Chondrocyte (in vitro differentiated cells): ENCODE data around the gene GRM3. TPM values are rescaled to one million over a fixed set of nuclear protein-coding genes. Genes with fewer than 3 reads are reported as not detected.

Experiments used
- DNase-seq: peaks from one replicate; pipeline ENCODE4 v3.0.0; 2021; ENCODE audit warnings: mixed read lengths, low spot score
- H3K27ac Mint-ChIP-seq: one replicate; pipeline ENCODE4 v1.8.0; 2021; ENCODE audit warnings: mild to moderate bottlenecking, moderate library complexity, mixed read lengths; ENCODE audit not compliant: unreplicated experiment
- H3K27me3 Mint-ChIP-seq: 2 replicates; pipeline ENCODE4 v1.8.0; 2021; ENCODE audit warnings: low read depth, mixed read lengths
- H3K36me3 Mint-ChIP-seq: 2 replicates; pipeline ENCODE4 v1.8.0; 2021; ENCODE audit warnings: low read depth, mixed read lengths
- H3K4me1 Mint-ChIP-seq: 2 replicates; pipeline ENCODE4 v1.8.0; 2021; ENCODE audit warnings: low read depth, mild to moderate bottlenecking, mixed read lengths
- H3K4me3 Mint-ChIP-seq: one replicate; pipeline ENCODE4 v1.8.0; 2021; ENCODE audit warnings: mild to moderate bottlenecking, moderate library complexity, mixed read lengths; ENCODE audit not compliant: unreplicated experiment
- H3K9me3 Mint-ChIP-seq: 2 replicates; pipeline ENCODE4 v1.8.0; 2021; ENCODE audit warnings: low read depth, mixed read lengths
- total RNA-seq: library from RNA; stranded (reverse); gene quantifications from 3 replicates; pipeline ENCODE4 v1.2.1, GENCODE V29; 2021
- TF ChIP-seq, protein P1 (sequence below): fragments of 200-600 bp; sonication (generic); IDR thresholded peaks from 2 replicates; pipeline ENCODE4 v1.5.0; 2021; ENCODE audit warnings: antibody characterized with exemption, mild to moderate bottlenecking, moderate library complexity

GRM3 gene
- total RNA-seq, 1 donor from 2014 or later = not detected

DNA sequence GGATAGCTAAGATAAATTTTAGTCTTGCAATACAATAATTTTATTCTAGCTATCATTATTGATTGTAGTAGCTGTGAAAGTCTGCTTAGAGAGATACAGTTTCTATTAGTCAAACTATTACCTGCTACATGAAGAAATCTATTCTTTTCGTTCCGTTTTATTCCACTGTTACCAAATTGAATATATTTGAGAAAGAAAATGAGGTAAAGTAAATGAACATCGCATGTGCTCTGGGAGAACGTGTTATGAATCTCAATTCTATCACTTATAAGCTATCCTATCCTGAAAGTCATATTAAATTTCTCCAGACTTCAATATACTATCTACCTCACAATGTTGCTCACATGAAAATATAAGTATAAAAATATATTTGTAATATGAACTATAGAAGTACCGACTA is 21.3 kb downstream of the GRM3 start:
- Mint-ChIP-seq H3K36me3 (no peaks in the 10 kb centered on the region), H3K4me1 (no peaks in the 10 kb centered on the region), H3K27ac (no peak overlapping the region), H3K9me3 (no peaks in the 10 kb centered on the region), H3K4me3 (no peak overlapping the region), H3K27me3 (peaks cover 12% of the 10 kb centered on the region)
- no peak for DNase-seq
- TF ChIP-seq, protein P1, sequence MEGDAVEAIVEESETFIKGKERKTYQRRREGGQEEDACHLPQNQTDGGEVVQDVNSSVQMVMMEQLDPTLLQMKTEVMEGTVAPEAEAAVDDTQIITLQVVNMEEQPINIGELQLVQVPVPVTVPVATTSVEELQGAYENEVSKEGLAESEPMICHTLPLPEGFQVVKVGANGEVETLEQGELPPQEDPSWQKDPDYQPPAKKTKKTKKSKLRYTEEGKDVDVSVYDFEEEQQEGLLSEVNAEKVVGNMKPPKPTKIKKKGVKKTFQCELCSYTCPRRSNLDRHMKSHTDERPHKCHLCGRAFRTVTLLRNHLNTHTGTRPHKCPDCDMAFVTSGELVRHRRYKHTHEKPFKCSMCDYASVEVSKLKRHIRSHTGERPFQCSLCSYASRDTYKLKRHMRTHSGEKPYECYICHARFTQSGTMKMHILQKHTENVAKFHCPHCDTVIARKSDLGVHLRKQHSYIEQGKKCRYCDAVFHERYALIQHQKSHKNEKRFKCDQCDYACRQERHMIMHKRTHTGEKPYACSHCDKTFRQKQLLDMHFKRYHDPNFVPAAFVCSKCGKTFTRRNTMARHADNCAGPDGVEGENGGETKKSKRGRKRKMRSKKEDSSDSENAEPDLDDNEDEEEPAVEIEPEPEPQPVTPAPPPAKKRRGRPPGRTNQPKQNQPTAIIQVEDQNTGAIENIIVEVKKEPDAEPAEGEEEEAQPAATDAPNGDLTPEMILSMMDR = no peak

DNA sequence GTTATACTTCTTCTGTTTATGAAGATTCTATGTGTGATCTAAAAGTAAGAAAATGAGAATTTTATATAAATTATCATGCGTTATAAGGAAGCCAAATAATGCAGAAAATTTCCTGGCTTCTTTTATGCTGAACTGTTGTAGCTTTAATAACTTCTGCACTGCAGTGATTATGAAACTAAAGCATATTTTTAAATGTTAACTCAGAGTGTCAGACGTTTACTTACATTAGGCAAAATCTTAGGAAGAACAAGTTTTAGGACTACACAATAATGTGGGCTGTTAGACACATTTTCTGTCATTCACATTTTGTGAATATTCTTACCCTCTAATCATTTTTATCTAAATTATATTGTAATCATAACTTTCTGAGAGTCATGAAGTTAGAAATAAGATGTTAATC is 22.0 kb downstream of the GRM3 start:
- Mint-ChIP-seq H3K27ac (no peak overlapping the region), H3K27me3 (peaks cover 12% of the 10 kb centered on the region), H3K4me3 (no peak overlapping the region), H3K9me3 (no peaks in the 10 kb centered on the region), H3K36me3 (no peaks in the 10 kb centered on the region), H3K4me1 (no peaks in the 10 kb centered on the region)
- no peak for DNase-seq
- TF ChIP-seq, protein P1 = no peak

DNA sequence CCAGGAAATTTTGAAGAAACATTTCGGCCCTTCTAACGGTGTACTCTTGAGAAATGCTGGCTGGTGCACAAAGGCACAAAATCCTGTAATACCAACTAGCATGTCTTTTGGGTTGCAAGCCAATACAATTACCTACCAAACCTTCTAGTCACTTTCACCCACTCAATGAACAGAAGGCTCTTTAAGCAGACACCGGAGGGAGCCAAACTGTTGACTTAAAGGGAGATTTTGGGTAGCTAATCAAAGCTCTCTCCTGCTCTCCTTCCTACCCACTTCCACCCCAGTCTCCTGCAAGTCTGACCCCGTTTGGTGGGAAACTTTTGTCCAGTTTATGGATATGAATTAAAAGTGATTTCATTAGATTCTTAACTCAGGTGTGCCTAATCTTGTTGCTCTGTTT is 24.0 kb downstream of the GRM3 start:
- Mint-ChIP-seq H3K4me1 (no peaks in the 10 kb centered on the region), H3K9me3 (no peaks in the 10 kb centered on the region), H3K27me3 (peaks cover 11% of the 10 kb centered on the region), H3K27ac (no peak overlapping the region), H3K4me3 (no peak overlapping the region), H3K36me3 (no peaks in the 10 kb centered on the region)
- TF ChIP-seq, protein P1 = peak; percentile 27
- no peak for DNase-seq

DNA sequence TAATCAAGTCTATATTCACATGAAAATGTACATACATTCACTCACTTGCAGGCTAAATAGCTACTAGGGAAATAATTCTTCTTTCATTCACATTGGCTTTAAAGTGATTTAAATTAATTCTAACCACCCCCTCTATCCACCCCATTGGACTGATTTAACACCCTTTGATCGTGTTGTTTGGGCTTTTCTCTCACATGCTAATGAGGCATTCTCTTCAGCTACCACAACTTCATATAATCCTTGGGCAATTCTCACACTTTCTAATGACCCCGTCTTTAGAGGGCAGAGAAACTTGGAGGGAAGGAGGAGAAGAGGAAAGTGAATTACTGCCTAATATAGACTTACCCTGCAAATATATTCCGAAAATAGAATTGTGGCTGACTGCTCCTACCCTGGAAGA is 24.6 kb downstream of the GRM3 start:
- H3K4me1 Mint-ChIP-seq = no peaks in the 10 kb centered on the region
- peaks cover 15% of the 10 kb centered on the region for H3K27me3 Mint-ChIP-seq
- H3K36me3 Mint-ChIP-seq = no peaks in the 10 kb centered on the region
- no peaks in the 10 kb centered on the region for H3K9me3 Mint-ChIP-seq
- TF ChIP-seq, protein P1 = no peak
- no peak overlapping the region for H3K4me3 Mint-ChIP-seq
- no peak overlapping the region for H3K27ac Mint-ChIP-seq
- DNase-seq = no peak

DNA sequence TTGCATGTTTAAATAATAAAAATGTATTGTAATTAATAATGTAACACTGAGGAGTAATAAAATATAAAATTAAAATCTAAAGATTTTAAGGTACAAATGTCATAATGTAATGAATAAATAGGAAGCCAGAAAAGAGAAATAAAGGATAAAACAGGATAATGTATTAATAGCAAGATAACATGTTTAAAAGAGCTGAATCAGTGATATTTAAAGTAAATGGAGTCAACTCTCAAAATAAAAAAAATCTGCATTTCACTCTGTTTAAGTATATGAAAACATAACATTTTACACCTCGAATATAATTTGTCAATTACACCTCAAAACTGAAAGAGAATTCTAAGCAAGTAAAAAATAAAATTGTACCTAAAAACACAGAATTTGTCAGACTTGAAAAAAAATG is 44.1 kb downstream of the GRM3 start:
- no peaks in the 10 kb centered on the region for H3K9me3 Mint-ChIP-seq
- H3K27ac Mint-ChIP-seq = no peak overlapping the region
- no peaks in the 10 kb centered on the region for H3K36me3 Mint-ChIP-seq
- DNase-seq = no peak
- peaks cover 9% of the 10 kb centered on the region for H3K27me3 Mint-ChIP-seq
- no peak overlapping the region for H3K4me3 Mint-ChIP-seq
- TF ChIP-seq, protein P1 = no peak
- H3K4me1 Mint-ChIP-seq = no peaks in the 10 kb centered on the region
